Measurements from ENCODE around the gene UBC. TPM values are rescaled to one million over a fixed set of nuclear protein-coding genes. Genes with fewer than 3 reads are reported as not detected.

UBC gene
- total and polyA plus RNA-seq, 9 of the 15 experiments (the other 6 are each of a cell fraction or from before 2014, with no cell fraction given) = 533 to 1,153 (median 813) TPM

DNA sequence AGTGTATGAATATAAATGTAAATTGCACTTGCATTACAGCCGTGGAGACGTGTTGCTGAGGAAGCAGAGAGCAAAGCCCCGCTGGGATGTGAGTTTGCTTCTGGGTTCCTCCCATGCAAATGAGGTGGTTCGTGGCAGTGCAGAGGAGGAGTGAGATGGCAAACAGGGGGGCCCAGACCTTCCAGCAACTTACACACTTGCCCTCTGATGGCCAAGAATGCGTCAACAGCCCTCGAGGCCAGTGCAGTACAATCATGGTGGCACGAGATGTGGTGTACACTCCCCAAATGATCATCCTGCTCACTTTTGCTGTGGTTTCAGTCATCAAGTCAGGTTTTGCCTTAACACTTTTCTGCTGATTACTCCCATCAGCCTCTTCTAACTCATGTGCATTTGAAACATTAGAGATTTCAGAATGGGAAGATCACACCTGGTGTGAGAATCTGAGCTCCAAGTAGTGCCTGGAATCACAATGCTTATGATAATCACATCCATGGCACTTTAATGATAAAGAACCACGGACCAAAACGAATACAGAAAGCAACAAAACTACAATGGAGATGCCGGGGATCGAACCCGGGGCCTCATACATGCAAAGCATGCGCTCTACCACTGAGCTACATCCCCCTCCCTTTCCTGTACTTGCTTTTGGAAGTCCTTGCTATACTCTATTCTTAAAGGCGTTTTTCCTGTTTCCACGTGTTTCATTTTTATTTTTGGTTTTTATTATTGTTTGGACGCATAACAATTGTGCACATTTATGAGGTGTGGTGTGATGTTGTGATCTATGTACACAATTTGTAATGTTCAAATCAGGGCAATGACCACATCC lies 7.0 kb upstream of the UBC start (continued):
- TF ChIP-seq, protein P1, sequence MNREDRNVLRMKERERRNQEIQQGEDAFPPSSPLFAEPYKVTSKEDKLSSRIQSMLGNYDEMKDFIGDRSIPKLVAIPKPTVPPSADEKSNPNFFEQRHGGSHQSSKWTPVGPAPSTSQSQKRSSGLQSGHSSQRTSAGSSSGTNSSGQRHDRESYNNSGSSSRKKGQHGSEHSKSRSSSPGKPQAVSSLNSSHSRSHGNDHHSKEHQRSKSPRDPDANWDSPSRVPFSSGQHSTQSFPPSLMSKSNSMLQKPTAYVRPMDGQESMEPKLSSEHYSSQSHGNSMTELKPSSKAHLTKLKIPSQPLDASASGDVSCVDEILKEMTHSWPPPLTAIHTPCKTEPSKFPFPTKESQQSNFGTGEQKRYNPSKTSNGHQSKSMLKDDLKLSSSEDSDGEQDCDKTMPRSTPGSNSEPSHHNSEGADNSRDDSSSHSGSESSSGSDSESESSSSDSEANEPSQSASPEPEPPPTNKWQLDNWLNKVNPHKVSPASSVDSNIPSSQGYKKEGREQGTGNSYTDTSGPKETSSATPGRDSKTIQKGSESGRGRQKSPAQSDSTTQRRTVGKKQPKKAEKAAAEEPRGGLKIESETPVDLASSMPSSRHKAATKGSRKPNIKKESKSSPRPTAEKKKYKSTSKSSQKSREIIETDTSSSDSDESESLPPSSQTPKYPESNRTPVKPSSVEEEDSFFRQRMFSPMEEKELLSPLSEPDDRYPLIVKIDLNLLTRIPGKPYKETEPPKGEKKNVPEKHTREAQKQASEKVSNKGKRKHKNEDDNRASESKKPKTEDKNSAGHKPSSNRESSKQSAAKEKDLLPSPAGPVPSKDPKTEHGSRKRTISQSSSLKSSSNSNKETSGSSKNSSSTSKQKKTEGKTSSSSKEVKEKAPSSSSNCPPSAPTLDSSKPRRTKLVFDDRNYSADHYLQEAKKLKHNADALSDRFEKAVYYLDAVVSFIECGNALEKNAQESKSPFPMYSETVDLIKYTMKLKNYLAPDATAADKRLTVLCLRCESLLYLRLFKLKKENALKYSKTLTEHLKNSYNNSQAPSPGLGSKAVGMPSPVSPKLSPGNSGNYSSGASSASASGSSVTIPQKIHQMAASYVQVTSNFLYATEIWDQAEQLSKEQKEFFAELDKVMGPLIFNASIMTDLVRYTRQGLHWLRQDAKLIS (CRISPR knock-in tag; IDR thresholded peaks at IDR 0.05) = 0 out of 2 replicates have a peak, but pooled peaks have one; percentile 34
- TF ChIP-seq PTTG1 (tag; IDR thresholded peaks at IDR 0.05; ENCODE audit: low read depth) = no peak
- TF ChIP-seq NONO (IDR thresholded peaks at IDR 0.05; ENCODE audit: low read depth in 2 of 2, low read length in 1 of 2) = no peak
- TF ChIP-seq MCM5 (IDR thresholded peaks at IDR 0.05; ENCODE audit: low read depth) = no peak
- TF ChIP-seq ETS2 (tag; IDR thresholded peaks at IDR 0.05; ENCODE audit: borderline replicate concordance, poor library complexity, severe bottlenecking) = no peak
- no peak for TF ChIP-seq CHD4 (IDR thresholded peaks at IDR 0.05; ENCODE audit: insufficient read depth, insufficient replicate concordance, low read depth, low read length, poor library complexity, severe bottlenecking)
- TF ChIP-seq PTBP1 (IDR thresholded peaks at IDR 0.05; ENCODE audit: low read depth, low read length) = no peak
- TF ChIP-seq SNRNP70 (optimal IDR thresholded peaks at IDR 0.05; ENCODE audit: low read depth, low read length) = no peak
- TF ChIP-seq KDM1A (IDR thresholded peaks at IDR 0.05) = no peak
- TF ChIP-seq CBX5 (IDR thresholded peaks at IDR 0.05; ENCODE audit: borderline replicate concordance, low read depth) = no peak
- TF ChIP-seq, protein P2, sequence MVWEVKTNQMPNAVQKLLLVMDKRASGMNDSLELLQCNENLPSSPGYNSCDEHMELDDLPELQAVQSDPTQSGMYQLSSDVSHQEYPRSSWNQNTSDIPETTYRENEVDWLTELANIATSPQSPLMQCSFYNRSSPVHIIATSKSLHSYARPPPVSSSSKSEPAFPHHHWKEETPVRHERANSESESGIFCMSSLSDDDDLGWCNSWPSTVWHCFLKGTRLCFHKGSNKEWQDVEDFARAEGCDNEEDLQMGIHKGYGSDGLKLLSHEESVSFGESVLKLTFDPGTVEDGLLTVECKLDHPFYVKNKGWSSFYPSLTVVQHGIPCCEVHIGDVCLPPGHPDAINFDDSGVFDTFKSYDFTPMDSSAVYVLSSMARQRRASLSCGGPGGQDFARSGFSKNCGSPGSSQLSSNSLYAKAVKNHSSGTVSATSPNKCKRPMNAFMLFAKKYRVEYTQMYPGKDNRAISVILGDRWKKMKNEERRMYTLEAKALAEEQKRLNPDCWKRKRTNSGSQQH (CRISPR knock-in tag; IDR thresholded peaks at IDR 0.05) = no peak
- TF ChIP-seq ELF1 (tag; IDR thresholded peaks at IDR 0.05) = peak; percentile 54; the same call in 1 of the 2 replicates
- 0 out of 2 replicates have a peak, but pooled peaks have one; percentile 29 for TF ChIP-seq FOSL1 (tag; conservative IDR thresholded peaks at IDR 0.05)
- TF ChIP-seq KLF6 (CRISPR knock-in tag; IDR thresholded peaks at IDR 0.05; ENCODE audit: borderline replicate concordance) = no peak
- TF ChIP-seq, protein P3, sequence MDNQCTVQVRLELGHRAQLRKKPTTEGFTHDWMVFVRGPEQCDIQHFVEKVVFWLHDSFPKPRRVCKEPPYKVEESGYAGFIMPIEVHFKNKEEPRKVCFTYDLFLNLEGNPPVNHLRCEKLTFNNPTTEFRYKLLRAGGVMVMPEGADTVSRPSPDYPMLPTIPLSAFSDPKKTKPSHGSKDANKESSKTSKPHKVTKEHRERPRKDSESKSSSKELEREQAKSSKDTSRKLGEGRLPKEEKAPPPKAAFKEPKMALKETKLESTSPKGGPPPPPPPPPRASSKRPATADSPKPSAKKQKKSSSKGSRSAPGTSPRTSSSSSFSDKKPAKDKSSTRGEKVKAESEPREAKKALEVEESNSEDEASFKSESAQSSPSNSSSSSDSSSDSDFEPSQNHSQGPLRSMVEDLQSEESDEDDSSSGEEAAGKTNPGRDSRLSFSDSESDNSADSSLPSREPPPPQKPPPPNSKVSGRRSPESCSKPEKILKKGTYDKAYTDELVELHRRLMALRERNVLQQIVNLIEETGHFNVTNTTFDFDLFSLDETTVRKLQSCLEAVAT (IDR thresholded peaks at IDR 0.05) = peak in 1 of 2 experiments; percentile 53; a peak in 1 of 4 replicates
- TF ChIP-seq TEAD1 (CRISPR knock-in tag; IDR thresholded peaks at IDR 0.05) = no peak
- TF ChIP-seq, protein P4, sequence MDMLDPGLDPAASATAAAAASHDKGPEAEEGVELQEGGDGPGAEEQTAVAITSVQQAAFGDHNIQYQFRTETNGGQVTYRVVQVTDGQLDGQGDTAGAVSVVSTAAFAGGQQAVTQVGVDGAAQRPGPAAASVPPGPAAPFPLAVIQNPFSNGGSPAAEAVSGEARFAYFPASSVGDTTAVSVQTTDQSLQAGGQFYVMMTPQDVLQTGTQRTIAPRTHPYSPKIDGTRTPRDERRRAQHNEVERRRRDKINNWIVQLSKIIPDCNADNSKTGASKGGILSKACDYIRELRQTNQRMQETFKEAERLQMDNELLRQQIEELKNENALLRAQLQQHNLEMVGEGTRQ (CRISPR knock-in tag; IDR thresholded peaks at IDR 0.05) = no peak
- no peak for TF ChIP-seq XRCC3 (IDR thresholded peaks at IDR 0.05)

All from K562 (cell line).